ENCODE results near the gene ZFX.

DNA sequence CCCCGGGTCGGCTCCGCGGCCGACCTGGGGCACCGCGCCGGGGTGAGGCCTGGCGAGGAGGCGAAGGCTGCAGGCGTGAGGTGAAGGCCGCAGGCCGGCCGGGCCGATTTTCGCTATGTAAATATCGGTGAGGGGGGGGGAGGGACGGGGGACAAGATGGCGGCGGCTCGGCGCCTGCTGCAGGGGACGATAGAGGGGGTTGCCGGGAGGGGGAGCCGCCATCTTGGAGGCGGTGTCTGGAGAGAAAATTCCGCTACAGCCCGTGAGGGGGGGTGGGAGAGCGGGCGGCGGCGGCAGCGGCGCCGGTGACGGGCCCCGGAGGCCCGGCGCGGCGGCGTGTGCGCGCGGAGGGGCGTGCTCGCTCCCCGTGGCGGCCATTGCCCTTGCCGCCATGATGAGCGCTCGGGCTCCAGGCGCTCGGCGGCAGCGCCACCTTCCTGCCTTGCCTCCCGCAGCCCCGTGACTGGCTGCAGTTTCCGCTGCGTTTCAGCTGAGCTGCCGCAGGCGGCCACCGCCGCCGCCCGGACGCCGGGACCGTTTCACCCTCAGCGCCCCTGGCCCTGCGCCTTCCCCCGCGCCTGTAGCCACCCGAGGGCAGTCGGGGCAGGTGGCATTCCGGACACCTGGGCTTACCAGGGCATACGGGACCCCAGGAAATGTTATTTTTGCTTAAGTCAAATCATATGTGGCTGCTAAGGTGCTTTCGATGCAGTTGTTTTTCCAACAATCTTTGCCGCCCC, 692 bp downstream of the ZFX start:
- TF ChIP-seq, protein P1, sequence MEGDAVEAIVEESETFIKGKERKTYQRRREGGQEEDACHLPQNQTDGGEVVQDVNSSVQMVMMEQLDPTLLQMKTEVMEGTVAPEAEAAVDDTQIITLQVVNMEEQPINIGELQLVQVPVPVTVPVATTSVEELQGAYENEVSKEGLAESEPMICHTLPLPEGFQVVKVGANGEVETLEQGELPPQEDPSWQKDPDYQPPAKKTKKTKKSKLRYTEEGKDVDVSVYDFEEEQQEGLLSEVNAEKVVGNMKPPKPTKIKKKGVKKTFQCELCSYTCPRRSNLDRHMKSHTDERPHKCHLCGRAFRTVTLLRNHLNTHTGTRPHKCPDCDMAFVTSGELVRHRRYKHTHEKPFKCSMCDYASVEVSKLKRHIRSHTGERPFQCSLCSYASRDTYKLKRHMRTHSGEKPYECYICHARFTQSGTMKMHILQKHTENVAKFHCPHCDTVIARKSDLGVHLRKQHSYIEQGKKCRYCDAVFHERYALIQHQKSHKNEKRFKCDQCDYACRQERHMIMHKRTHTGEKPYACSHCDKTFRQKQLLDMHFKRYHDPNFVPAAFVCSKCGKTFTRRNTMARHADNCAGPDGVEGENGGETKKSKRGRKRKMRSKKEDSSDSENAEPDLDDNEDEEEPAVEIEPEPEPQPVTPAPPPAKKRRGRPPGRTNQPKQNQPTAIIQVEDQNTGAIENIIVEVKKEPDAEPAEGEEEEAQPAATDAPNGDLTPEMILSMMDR (conservative IDR thresholded peaks at IDR 0.05; ENCODE audit: low read depth, low read length): peak; percentile 52
- no peak for TF ChIP-seq EZH2 (IDR thresholded peaks at IDR 0.05; ENCODE audit: borderline replicate concordance, low read depth, low read length, poor library complexity, severe bottlenecking)
